GM12891 (cell line): ENCODE measurements around the gene ITGB6.

ENCODE experiments used
- POLR2A ChIP-seq: IDR thresholded peaks from 2 replicates; pipeline ENCODE4 v1.6.1; 2011; ENCODE audit warnings: low read depth, low read length, control low read depth
- TAF1 ChIP-seq: IDR thresholded peaks from 2 replicates; pipeline ENCODE4 v1.6.1; 2011; ENCODE audit warnings: low read depth, low read length, control low read depth

GRCh38 chr2:160124571-160124970 lies 75.5 kb downstream of the ITGB6 start:
- no peak for TF ChIP-seq POLR2A
- no peak for TF ChIP-seq TAF1
